Caco-2 (cell line): ENCODE data around the gene IPO13. TPM values are rescaled to one million over a fixed set of nuclear protein-coding genes. Genes with fewer than 3 reads are reported as not detected.

ENCODE experiments used
- BruUV-seq: library from RNA; stranded (reverse); fragments of 400-500 nt; replicated peaks from 2 replicates; lab custom pipeline; 2021; lab: Mats Ljungman, UMichigan
- CTCF ChIA-PET: fragments of 300-600 bp; sonication (Branson Sonifier 250); formaldehyde crosslinking; loops from one replicate; lab custom pipeline; 2022; ENCODE audit warnings: antibody characterized with exemption; lab: Charles Lee
- POLR2A ChIA-PET: fragments of 300-600 bp; sonication (Branson Sonifier 250); formaldehyde crosslinking; loops from one replicate; lab custom pipeline; 2022; ENCODE audit warnings: antibody characterized with exemption; lab: Charles Lee
- DNase-seq, 2 experiments: peaks; one replicate each; pipeline versions ENCODE4 v3.0.0 to v3.0.0-alpha.2; 2020 to 2022
- H3K27me3 ChIP-seq: replicated peaks from 2 replicates; pipeline ENCODE4 v1.6.0; 2011; ENCODE audit warnings: low read length; ENCODE audit not compliant: control insufficient read depth, insufficient read depth
- H3K36me3 ChIP-seq: 2 replicates; pipeline ENCODE4 v1.5.1; 2011; ENCODE audit warnings: low read length; ENCODE audit not compliant: control insufficient read depth, insufficient read depth
- H3K4me1 ChIP-seq: fragments of 250-450 bp; sonication (Bioruptor Pico); 2 replicates; pipeline ENCODE4 v1.5.1; 2020; ENCODE audit warnings: mild to moderate bottlenecking
- H3K4me3 ChIP-seq: 2 replicates; pipeline ENCODE4 v1.5.1; 2011; ENCODE audit warnings: low read depth, mild to moderate bottlenecking, control low read depth, low read length
- H3K9me3 ChIP-seq: fragments of 250-450 bp; sonication (Bioruptor Pico); 2 replicates; pipeline ENCODE4 v1.5.1; 2020; ENCODE audit warnings: mild to moderate bottlenecking, moderate library complexity
- H3K27ac Mint-ChIP-seq: one replicate; pipeline ENCODE4 v1.8.0; 2022; ENCODE audit warnings: mixed read lengths; ENCODE audit not compliant: unreplicated experiment
- H3K27me3 Mint-ChIP-seq: one replicate; pipeline ENCODE4 v1.8.0; 2022; ENCODE audit warnings: mixed read lengths; ENCODE audit not compliant: insufficient read depth, unreplicated experiment
- H3K36me3 Mint-ChIP-seq: one replicate; pipeline ENCODE4 v1.8.0; 2022; ENCODE audit warnings: mild to moderate bottlenecking, mixed read lengths; ENCODE audit not compliant: insufficient read depth, unreplicated experiment
- H3K4me1 Mint-ChIP-seq: one replicate; pipeline ENCODE4 v1.8.0; 2022; ENCODE audit warnings: low read depth, mixed read lengths; ENCODE audit not compliant: unreplicated experiment
- H3K4me3 Mint-ChIP-seq: one replicate; pipeline ENCODE4 v1.8.0; 2022; ENCODE audit warnings: mild to moderate bottlenecking, moderate library complexity, mixed read lengths; ENCODE audit not compliant: unreplicated experiment
- H3K9me3 Mint-ChIP-seq: one replicate; pipeline ENCODE4 v1.8.0; 2022; ENCODE audit warnings: mixed read lengths; ENCODE audit not compliant: unreplicated experiment
- CTCF ChIP-seq, 2 experiments: fragments of 200-600 bp in 1 of 2; IDR thresholded peaks; 1 replicate in 1 of 2; 2 replicates in 1 of 2; pipeline versions ENCODE4 v1.5.1 to v1.8.0; 2011 to 2022; ENCODE audit warnings: antibody characterized with exemption in 1 of 2, control low read depth in 1 of 2, inconsistent platforms in 1 of 2, low read depth in 1 of 2, low read length in 1 of 2, mild to moderate bottlenecking in 1 of 2, moderate library complexity in 1 of 2; ENCODE audit not compliant: insufficient read depth in 1 of 2, severe bottlenecking in 1 of 2, unreplicated experiment in 1 of 2
- intact Hi-C: fragments of 100-400 bp; cut with micrococcal nuclease; formaldehyde crosslinking; loops from one replicate; pipeline ENCODE4 v1.10.0; 2022; ENCODE audit not compliant: unreplicated experiment
- total RNA-seq: library from RNA; stranded (reverse); gene quantifications from 2 replicates; pipeline ENCODE4 v1.2.3, GENCODE V29; 2022

Gene IPO13
- total RNA-seq, 1 experiment from 2014 or later: 14.1 TPM

- Mint-ChIP-seq H3K27me3 (no peaks in the 10 kb centered on the region), H3K4me1 (peaks cover 30% of the 10 kb centered on the region), H3K4me3 (no peak overlapping the region), H3K27ac (no peak overlapping the region), H3K9me3 (no peaks in the 10 kb centered on the region), H3K36me3 (peaks cover 20% of the 10 kb centered on the region)
- ChIA-PET CTCF (no interaction called here), POLR2A (no interaction called here)
- intact Hi-C loops: no loop called here
- TF ChIP-seq CTCF (IDR thresholded peaks at IDR 0.05; ENCODE audit: insufficient read depth in 1 of 2, low read depth in 1 of 2, low read length in 1 of 2, severe bottlenecking in 1 of 2, unreplicated experiment in 1 of 2): no peak
- DNase-seq: no peak
- no peaks in the 10 kb centered on the region; the same call in 1 of the 2 replicates for H3K36me3 ChIP-seq
- BruUV-seq: no TSS peak
- H3K9me3 ChIP-seq: no peaks in the 10 kb centered on the region
- H3K4me1 ChIP-seq: peaks cover 11% of the 10 kb centered on the region
- H3K4me3 ChIP-seq: no peak overlapping the region
- no peaks in the 10 kb centered on the region for H3K27me3 ChIP-seq
Measured at GRCh38 chr1:43984855-43985254, 38.1 kb downstream of the IPO13 start.

GRCh38 chr1:43985984-43986595 lies 39.3 kb downstream of the IPO13 start:
- Mint-ChIP-seq H3K27ac (peak overlapping the region; percentile 43), H3K4me3 (no peak overlapping the region), H3K9me3 (no peaks in the 10 kb centered on the region), H3K4me1 (peaks cover 23% of the 10 kb centered on the region), H3K36me3 (peaks cover 14% of the 10 kb centered on the region), H3K27me3 (no peaks in the 10 kb centered on the region)
- Histone ChIP-seq H3K27me3 (no peaks in the 10 kb centered on the region), H3K9me3 (no peaks in the 10 kb centered on the region), H3K4me3 (no peak overlapping the region), H3K36me3 (no peaks in the 10 kb centered on the region; the same call in 1 of the 2 replicates), H3K4me1 (peaks cover 12% of the 10 kb centered on the region; the same call in 1 of the 2 replicates)
- intact Hi-C loops: no loop called here
- CTCF ChIA-PET: no interaction called here
- POLR2A ChIA-PET: no interaction called here
- no TSS peak for BruUV-seq
- TF ChIP-seq CTCF (IDR thresholded peaks at IDR 0.05; ENCODE audit: insufficient read depth in 1 of 2, low read depth in 1 of 2, low read length in 1 of 2, severe bottlenecking in 1 of 2, unreplicated experiment in 1 of 2): no peak
- no peak for DNase-seq

GRCh38 chr1:43986712-43987111 lies 40.0 kb downstream of the IPO13 start:
- DNase-seq: no peak
- TF ChIP-seq CTCF (IDR thresholded peaks at IDR 0.05; ENCODE audit: insufficient read depth in 1 of 2, low read depth in 1 of 2, low read length in 1 of 2, severe bottlenecking in 1 of 2, unreplicated experiment in 1 of 2): no peak
- Histone ChIP-seq H3K4me3 (no peak overlapping the region), H3K9me3 (no peaks in the 10 kb centered on the region), H3K27me3 (no peaks in the 10 kb centered on the region), H3K36me3 (no peaks in the 10 kb centered on the region; the same call in 1 of the 2 replicates), H3K4me1 (peaks cover 13% of the 10 kb centered on the region; the same call in 1 of the 2 replicates)
- ChIA-PET POLR2A (no interaction called here), CTCF (no interaction called here)
- no peaks in the 10 kb centered on the region for H3K9me3 Mint-ChIP-seq
- peaks cover 23% of the 10 kb centered on the region for H3K4me1 Mint-ChIP-seq
- no peaks in the 10 kb centered on the region for H3K27me3 Mint-ChIP-seq
- H3K27ac Mint-ChIP-seq: peak overlapping the region; percentile 43
- intact Hi-C loops: no loop called here
- H3K36me3 Mint-ChIP-seq: peaks cover 19% of the 10 kb centered on the region
- no peak overlapping the region for H3K4me3 Mint-ChIP-seq
- no TSS peak for BruUV-seq
